Activated T-cell treated with anti-CD3 and anti-CD28 coated beads for 1 hour (primary cell): Measurements from ENCODE around the gene MYLK2.

Experiments
- DNase-seq: peaks from one replicate; pipeline ENCODE4 v3.0.0-alpha.2; 2020; ENCODE audit warnings: low read depth

MYLK2 gene

DNA sequence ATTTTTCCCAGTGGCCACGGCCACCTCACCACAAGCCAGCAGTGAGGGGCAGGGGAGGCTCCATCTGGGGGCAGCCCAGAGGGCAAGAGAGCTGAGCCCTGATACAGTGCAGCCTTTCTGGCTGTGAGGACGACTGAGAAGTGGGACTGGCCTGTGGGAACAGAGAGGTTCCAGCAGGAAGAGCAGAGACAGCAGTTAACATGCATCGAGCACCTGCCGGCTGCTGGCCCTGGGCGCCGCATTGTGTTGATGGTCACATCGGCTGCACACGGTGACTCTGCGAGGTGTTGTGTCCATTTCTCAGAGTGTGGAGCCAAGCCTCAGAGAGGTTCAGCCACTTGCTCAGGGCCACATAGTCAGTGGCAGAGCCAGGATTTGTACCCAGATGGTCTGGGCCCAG is 16.4 kb downstream of the MYLK2 start:
- no peak for DNase-seq

DNA sequence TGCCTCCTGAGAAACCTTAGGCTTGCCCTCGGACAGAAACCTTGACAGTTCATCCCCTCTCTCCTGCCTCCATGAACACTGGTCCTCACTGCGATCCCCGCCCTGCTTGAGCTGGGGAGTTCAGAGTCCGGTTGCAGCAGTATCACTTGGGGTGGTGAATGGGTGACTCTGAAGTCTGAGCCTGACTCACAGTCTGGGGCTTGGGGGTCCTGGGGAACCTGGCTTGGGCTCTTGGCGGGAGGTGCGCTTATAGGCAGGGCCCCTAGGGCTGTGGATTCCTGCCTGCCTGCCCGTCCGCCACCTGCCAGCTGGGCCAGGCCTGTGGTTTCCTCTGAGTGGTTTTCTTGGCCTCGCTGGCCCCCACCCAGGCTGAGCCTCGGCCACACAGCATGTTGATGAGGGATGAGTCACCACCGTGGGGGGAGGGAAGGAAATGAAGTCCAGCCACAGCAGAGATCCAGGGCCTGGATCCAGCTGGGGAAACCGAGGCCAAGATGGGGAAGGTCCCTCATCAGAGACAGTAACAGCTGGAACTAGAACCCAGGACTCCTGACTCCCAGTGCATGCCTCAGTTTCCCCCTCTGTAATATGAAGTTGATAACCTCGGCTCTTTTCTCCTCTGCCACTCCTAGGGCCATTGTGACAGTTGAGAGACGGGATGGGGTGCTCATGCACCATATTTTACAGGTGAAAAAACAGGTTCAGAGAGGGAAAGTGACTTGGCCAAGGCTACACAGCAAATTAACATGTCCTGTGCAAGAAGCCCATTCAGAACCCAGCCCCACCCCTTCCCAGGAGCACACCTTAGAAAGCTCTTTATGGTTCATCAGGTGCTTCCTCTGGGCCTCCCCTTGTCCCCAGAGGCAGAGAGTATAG is 17.1 kb downstream of the MYLK2 start:
- no peak for DNase-seq

DNA sequence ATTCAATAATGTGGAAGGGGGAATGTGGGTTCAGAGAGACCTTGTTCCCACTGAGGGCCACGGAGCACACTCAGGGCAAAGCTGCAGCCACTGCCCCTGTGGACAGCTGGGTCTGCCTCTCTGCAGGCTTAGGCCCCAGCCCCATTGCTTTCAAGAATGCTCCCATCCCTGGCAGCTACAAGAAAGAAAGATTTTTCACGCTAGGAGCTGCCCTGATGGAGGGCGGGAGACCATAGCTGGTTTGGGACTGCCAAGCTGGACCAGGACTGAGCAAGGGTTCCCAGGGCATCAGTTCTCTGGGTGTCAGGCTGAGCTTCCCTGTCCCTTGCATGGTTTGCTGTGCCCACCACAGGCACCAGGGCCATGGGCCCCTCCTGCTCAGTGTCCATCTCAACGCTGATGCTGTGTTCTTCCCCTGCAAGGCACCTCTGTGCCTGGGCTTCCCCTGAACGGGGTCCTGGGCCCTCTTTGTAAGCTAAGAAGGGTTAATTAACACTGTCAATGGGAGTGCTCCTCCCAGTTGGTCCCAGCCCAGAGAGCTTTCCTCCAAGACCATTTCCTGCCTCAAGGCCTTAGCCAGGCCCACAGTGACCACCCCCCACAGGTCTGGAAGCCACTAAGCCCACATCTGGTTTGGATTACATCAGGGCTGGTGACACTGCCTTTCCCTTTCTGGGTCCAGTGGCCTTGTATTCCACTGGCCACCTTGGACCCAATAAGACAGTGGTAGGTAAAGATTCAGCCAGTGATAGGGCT is 17.9 kb downstream of the MYLK2 start:
- DNase-seq: no peak

DNA sequence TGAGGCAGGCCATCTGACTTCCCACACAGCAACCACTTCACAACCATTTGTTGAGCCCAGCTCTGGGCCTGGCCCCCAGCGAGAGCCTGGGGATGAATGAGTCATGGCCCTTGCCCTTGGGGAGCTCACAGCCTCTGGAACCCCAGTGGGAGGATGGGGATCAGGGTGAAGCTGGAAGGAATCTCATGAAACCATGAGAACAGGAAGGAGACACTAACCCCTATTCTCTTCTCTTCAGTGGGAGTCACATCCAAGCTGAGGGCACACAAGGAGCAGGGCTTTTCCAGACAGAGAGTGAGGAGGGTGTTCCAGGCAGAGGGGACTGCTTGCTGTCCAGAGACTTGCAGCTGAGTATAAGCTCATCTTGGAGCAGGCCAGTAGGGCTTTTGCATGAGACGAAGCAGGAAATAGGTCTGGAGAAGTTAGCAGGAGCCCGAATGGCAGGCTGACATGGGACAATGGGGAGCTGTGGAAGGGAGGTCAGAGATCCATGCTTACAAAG is 18.8 kb downstream of the MYLK2 start:
- DNase-seq: no peak

DNA sequence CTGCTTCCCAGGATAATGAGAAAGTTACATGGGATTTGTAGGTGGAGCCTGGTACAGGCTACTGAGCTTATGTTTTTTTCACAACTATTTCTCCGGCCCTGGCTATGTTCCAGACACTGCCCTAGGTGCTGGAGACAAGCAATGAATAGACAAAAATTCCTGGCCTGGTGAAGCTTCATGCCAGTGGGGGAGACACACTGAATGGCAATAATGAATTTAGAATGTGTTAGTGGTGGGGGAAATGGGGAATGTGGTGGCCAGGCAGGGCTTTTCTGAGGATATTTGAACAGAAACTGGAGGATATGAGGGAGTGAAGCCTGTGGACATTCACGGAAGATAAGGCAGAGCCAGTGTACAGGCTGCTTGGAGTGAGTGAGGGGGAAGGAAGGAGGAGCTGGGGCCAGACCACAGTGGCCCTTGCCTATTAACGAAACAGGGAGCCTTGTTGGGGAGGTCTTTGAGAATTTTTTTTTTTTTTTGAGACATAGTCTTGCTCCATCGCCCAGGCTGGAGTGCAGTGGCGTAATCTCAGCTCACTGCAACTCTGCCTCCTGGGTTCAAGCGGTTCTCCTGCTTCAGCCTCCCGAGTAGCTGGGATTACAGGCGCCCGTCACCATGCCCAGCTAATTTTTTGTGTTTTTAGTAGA is 19.6 kb downstream of the MYLK2 start:
- DNase-seq: no peak

DNA sequence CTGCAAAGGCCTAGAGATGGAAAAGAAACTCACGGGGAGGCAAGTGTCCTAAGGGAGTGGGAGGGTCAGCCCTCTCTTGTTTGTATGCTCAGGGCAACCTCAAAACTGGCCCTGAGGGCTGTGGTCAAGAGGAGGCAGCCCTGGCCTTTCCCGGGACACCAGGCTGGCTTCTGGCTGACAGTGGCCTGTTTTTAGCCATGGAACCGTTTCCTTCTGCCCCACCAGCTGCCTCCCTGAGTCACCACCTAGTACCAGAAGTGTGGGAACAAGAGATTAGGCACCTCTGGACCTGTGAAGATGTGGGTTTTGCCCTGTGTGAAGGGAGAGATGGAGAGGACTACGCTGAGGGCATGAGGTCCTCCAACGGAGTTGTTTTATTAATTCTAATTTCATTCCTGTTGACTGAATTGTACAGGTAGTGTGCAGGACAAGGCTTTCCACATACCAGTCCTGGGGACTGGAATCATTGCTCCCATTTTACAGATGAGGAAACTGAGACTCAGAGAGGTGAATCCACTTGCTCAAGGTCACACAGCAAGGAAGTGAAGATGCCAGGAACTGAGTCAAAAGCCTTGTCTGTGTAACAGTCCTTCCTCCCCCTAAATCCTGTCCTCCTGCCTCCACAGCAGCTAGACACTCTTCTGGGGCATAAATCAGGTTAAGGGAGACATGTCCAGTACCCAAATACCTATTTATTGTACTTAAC is 20.8 kb downstream of the MYLK2 start:
- no peak for DNase-seq

DNA sequence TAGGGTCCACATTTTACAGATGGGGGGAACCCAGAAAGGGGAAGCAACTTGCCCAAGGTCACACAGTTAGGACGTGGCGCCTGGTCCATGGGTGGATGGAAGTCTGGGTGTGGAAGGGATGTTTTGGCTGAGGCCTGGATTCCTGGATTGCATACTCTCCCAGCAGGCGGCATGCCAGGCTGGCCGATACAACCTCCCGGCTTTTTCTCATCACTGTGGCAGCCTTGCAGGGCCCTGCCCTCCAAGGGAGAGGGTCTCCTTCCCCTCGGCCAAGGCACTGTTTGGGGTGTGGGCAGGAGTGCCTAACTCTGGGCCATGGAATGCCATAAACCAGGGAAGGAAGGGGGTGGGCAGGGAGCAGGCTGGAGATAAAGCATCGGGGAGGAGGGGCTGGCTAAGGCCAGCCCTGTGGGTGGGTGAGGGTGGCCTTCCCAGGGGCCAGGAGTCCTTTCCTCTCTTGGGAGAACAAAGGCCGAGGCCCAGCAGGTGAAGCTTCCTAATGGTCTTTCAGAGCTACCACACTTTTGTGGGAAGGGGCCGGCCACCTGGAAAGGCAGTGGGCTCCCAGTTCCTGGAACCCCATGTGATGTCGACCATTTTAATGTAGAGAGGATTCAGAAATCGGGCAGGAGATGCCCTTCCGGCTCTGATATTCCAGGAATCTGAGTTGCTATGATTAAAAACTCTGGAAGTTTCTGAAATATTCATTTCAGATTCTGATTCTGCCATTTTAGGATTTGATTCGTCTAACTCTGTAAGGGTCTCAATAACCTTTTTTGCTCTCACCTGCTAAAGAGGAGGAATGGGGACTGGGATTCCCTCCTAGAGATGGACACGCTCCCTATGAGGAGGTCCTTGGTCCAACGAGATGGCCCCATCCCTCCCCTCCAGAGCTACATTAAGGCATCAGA is 22.0 kb downstream of the MYLK2 start:
- no peak for DNase-seq

DNA sequence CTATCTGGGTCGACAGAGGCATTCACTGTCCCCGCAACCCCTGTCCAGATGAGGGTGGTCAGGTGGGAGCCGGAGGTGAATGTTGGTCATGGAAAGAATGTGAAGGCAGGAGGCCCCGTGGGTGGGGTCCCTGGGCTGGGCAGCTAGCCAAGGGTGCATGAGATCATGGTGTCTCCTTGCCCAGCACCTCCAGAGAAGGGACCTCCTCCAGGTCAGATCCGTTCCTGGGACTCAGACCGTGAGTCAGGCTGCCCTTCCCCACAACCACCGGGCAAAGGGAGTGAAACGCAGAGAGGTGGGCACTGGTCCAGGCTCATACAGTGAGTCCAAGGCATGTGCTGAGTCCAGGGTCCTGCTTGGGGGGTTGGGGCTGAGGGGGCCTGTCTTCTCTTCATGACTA is 22.8 kb downstream of the MYLK2 start:
- DNase-seq: no peak

DNA sequence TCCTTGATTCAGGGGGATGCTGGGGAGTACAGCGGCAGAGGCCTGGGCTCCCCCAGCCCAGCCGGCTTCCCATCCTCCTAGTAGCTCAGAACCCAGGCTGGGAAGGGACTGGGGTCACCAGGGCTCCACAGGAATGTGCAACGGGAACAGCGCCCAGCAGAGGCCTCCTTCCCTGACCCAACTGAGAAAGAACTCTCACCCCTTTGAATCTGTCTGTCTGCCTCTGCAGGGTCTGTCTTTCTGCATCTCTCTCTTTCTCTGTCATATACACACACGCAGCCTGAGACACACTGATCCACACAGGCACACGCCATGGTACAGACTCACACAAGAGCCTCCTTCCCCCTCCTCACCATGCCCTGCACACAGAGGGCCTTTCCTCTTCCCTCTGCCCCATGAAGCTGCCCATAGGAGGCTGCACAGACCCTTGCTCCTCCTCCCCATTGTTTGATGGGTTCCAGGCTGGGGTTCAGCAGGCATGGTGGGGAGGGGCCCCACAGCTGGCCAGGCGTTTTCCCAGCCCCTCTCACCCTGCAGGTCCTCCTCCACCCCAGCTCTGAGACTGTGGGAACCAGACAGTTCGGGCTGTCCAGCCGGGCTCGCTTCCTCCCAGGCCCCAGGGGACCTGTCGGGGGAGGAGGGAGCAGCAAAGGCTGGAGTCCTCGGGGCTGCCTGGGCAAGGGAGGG is 23.5 kb downstream of the MYLK2 start:
- DNase-seq: no peak

DNA sequence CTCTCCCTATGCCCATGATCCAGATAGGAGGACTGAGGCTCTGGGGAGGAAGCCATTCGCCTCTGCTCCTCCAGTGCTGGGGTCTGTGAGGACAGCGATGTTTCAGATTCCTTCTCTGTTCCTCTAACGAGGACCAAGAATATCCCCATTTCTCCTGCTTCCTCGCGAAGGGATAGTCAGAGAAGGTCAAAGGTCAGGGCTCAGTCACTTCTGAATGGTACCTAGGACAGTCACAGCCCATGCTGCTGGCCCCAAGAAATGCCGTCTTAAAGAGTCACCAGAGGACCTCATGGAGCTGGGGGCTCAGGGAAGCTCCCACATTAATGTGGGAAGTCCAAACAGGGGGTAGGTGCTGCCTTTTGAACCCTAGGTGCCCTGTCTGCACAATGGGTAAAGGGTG is 24.1 kb downstream of the MYLK2 start:
- no peak for DNase-seq

DNA sequence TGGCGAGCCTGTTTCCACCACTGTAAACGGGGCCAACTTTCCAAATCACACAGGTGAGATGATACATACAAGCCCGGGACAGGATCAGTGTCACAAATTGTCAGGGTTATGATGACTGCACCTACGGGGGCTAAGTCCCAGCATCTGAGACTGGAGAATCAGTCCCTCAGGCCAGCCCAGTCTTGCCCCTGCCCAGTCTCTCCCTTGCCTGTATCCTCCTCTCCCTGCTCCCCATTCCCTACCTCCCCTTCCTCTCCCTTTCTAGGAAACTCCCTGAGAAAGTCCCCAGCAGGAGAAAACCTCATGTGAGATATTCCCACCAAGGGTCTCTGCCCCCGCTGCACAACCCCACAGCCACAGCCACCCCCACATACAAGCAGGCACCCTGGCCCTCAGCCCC is 24.7 kb downstream of the MYLK2 start:
- DNase-seq: no peak

DNA sequence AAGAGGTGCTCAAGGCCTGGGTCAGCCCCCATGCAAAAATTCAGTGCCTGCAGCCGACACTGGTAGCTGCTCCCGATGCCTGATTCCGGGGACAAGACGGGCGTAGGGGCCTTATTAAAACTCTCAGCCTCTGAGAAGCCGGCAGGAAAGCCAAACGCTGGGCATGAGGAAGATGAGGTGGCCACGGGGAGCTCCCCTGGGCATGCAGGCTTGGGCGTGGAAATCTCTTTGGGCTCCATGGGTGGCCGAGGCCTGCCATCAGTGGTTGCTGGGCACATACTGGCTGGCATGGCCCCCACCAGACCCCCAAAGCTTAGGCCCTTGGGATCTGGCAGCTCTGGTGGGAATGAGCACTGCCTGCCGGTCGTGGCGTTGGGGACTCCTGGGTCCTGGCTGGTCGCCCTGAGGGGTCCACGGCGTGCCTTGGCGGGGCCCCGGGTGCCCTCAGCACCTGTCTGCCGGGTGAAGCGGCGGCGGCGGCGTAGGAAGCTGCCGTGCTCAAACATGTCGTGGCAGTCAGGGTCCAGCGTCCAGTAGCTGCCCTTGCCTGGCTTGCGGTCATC is 25.7 kb downstream of the MYLK2 start:
- DNase-seq: no peak

DNA sequence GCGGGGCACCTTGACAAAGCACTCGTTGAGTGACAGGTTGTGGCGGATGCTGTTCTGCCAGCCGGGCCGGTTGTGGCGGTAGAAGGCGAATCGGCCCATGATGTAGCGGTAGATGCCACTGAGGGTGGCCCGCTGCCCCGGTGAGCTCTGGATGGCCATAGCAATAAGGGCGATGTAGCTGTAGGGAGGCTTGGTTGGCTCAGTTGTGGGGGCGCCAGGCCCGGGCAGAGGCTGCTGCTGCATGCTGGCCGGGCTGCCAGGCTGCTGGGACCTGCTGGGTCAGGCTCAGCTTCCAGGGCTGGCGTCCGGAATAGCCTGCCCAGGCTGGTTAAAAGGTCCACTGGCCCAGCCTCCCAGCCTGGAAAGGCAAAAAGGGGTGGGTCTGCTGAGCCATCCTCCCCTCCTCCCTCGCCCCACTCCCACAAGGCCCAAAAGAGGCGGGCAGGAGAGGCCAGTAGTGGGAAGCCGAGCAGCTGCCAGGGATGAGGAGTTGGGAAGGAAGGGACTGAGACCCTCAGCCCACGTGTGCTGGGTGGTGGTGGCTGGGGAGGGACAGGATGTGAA is 26.2 kb downstream of the MYLK2 start, which contains the start of gene FOXS1:
Gene FOXS1 (minus strand): TSS at position 305 of the 564 bp plus-strand sequence. CDS start 62 bp downstream, at position 243.
- DNase-seq: no peak

DNA sequence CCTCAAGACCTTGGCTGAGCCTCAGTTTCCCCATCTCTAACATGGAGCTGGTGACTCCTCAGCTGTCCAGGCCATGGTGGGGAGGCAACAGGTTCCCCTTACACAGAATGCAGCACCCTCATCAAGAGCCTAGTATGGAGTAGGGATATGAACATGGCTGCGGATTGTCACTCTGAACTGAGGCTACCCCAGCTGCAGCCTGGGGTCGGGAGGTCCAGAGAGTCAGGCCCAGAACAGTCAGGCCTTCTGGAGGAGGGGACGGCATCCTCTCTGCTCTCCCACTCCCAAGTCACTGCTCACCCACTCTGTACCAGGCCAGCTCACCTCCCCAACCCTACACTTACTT is 27.6 kb downstream of the MYLK2 start:
- DNase-seq: no peak

DNA sequence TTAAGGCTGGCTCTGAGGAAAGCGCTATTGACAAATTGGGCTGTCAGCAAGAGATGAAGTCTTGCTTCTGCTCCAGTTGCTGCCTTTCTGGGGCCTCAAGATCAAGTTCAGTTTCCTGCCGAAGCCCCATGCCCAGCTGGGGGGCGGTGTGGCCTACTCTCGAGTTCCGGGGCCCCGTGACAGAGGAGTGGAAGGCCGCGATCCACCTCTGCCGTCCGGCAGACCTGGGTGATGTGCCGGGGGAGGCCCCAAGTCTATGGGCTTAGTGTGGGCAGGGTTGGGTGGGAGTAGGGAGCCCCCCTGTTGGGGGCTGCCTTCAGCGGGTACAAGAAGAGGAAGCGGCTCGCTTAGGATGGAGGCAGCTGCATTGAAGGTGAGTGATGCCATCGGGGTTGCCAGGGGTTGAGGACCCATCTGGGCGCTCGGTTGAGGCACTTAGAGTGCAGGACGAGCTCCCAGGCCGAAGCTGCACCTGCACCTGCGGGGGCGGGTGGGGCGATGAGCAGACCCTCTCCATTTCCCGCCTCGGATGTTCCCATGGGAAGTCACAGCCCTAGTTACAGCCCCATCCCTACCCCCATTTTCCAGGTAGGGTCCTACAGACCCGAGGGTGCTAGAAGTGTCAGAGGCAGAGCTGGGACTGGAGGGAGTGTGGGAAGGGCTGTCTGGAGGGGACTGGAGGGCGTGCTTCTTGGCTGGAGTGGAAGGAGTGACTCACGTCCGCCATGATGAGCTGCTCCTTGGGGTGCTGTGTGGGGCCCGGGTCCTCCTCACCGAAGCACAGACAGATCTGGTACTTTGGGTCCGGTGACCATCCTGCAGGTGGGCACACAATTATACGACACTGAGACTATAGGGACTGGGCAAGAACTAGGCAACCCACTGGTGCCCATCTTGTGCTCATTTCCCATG is 29.2 kb downstream of the MYLK2 start:
- DNase-seq: no peak

DNA sequence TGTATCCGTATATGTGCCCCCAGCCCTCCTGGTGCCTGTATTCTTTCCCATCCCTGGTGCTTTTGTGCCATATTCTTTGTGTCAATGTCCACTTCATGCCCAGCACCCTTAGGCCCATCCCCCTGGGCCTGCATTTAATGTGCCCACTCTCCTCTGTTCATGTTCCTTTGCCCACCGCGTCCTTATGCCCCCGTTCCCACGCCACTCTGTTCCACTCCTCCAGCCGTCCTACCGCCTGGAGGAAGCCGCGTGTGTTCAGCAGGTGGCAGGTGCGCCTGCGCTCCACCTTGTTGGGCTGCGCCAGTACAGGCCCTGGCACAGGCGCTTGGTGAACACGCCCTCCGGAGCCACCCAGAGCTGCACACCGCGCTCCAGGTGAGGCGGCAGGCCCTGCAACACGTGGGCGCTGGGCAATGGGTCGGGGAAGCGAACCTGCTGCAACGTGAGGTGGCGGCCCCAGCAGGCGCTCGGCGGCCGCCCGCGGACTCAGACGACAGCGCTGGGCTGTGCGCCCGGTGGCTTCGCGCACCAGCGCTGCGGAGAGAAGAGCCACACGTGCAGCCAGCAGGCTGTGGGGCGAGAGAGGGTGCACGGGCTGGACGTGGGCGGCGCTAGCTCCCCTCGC is 30.3 kb downstream of the MYLK2 start:
- DNase-seq: no peak

DNA sequence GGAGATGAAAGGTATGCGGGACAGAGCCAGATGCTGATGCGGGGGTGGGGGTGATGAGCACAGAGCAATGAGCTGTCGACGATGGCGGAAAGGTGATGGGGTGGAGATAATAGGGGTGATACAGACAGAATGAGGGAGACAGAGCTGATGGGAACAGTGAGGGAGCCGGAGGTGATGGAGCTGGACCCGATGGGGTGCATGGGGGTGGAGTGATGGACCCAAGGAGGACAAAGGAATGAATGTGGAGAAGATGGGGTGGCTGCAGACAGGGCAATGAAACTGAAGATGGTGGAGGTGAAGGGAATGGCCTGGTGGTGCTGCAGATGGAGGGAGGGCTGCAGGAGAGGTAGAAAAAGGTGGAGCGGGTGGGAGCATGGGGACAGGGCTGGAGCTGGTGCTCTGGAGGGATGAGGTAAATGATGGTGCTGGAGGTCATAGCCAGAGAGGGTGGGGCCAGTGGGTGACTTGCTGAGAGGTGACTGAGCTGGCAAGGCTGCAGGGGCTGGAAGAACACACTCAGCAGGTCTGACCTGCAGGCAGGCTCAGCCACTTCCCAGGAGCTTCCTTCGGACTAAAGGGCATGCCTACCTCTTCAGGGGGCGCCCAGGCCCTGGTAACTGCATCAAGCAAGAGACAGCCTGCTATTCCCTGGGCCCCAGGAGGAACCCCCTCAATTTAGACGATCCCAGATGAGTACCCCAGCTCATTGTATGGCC is 32.2 kb downstream of the MYLK2 start:
- DNase-seq: no peak

DNA sequence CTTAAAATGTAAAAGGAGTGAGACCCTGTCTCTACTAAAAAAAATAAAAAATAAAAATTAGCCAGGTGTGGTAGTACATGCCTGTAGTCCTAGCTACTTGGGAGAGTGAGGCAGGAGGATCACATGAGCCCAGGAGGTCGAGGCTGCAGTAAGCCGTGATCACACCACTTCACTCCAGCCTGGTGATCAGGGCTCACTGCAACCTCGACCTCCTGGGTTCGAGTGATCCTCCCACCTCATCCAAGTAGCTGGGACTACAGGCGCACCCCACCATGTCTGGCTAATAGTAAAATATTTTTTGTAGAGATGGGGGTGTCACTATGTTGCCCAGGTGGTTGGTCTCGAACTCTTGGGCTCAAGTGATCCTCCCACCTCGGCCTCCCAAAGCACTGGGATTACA is 34.3 kb downstream of the MYLK2 start:
- no peak for DNase-seq
